Activated CD4-positive, alpha-beta memory T cell treated with anti-CD3 and anti-CD28 coated beads for 36 hours (primary cell): Measurements from ENCODE around the gene PTPN5. TPM values are rescaled to one million over a fixed set of nuclear protein-coding genes. Genes with fewer than 3 reads are reported as not detected.

Experiments used
- CTCF ChIA-PET: fragments of 350-600 bp; sonication (Branson Sonifier 250); formaldehyde crosslinking; loops from one replicate; lab custom pipeline; 2021; ENCODE audit warnings: antibody characterized with exemption, inconsistent platforms; lab: Charles Lee
- POLR2A ChIA-PET: fragments of 350-600 bp; sonication (Branson Sonifier 250); formaldehyde crosslinking; loops from one replicate; lab custom pipeline; 2021; ENCODE audit warnings: antibody characterized with exemption; lab: Charles Lee
- DNase-seq: peaks from one replicate; pipeline ENCODE4 v3.0.0-alpha.2; 2020
- H3K27ac Mint-ChIP-seq: one replicate; pipeline ENCODE4 v1.8.0; 2021; ENCODE audit warnings: mixed read lengths
- H3K27me3 Mint-ChIP-seq: one replicate; pipeline ENCODE4 v1.8.0; 2021; ENCODE audit warnings: mixed read lengths
- H3K36me3 Mint-ChIP-seq: one replicate; pipeline ENCODE4 v1.8.0; 2021; ENCODE audit warnings: mixed read lengths
- H3K4me1 Mint-ChIP-seq: one replicate; pipeline ENCODE4 v1.8.0; 2021; ENCODE audit warnings: low read depth, mixed read lengths
- H3K4me3 Mint-ChIP-seq: one replicate; pipeline ENCODE4 v1.8.0; 2021; ENCODE audit warnings: mild to moderate bottlenecking, mixed read lengths
- H3K9me3 Mint-ChIP-seq: one replicate; pipeline ENCODE4 v1.8.0; 2021; ENCODE audit warnings: mixed read lengths
- intact Hi-C: fragments of 100-400 bp; cut with micrococcal nuclease; formaldehyde crosslinking; loops from one replicate; pipeline ENCODE4 v1.15.1; 2023
- total RNA-seq, 2 experiments: library from RNA; stranded (reverse); gene quantifications; one replicate each; pipeline ENCODE4 v1.2.3, GENCODE V29; 2021

Gene PTPN5
- total RNA-seq, 2 experiments from 2014 or later = not detected

DNA sequence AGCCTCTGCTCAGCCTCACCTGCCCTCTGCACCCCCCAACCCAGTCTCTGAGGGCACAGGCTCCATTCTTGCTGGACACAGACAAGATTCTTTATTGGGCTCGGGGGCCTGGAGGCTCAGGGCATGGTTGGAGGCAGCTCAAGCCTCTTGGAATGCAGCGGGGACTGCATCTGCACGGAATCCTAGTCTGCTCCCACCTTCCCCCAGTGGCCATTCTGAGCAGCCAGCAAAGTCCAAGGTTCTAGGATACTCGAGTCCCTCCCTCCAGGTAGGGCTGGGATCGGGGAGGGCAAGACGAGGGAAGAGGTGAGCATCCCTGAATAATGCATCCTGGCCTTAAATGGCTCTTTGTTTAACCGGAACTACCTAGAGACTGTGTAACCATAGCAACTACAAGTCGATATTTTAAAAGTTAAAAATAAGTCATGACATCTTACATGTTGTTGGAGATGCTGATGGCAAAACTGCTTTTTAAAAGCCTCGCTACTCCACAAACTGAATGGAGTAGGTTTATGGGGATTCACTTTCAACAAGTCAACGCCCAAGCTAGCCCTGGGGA lies 54.9 kb downstream of the PTPN5 start:
- Mint-ChIP-seq H3K27ac (no peak overlapping the region), H3K4me3 (no peak overlapping the region), H3K9me3 (no peaks in the 10 kb centered on the region), H3K4me1 (no peaks in the 10 kb centered on the region), H3K36me3 (no peaks in the 10 kb centered on the region), H3K27me3 (no peaks in the 10 kb centered on the region)
- intact Hi-C loops = no loop called here
- DNase-seq = no peak
- POLR2A ChIA-PET = no interaction called here
- CTCF ChIA-PET = interaction anchor here (0.6 to 2.1 kb wide), 2 partner anchors 9 to 501 kb away, joined by 4 to 7 read pairs; no protein-coding TSS in a partner anchor

DNA sequence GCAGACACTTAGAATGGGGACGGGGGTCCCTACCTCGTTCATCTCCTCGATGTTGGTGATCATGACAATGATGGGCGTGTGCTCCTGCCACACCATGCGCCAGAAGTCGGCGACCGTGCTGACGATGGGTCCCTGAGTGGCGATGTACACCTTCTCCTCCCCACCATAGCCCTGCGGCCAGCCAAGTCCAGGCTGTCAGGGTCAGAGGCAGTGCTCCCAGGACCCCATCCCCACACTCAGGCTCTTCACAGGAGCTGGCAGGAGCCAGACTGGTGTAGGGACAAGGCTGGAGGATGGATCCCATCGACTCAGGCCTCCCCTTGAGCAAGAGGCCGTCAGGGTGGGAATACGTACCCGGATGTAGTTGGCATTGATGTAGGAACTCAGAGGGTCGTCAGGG lies 58.4 kb downstream of the PTPN5 start:
- intact Hi-C loops = loop anchor here (5.0 kb wide), 1 partner anchor 491 kb away; no protein-coding TSS in a partner anchor
- no peak for DNase-seq
- POLR2A ChIA-PET = no interaction called here
- H3K4me3 Mint-ChIP-seq = no peak overlapping the region
- H3K27me3 Mint-ChIP-seq = no peaks in the 10 kb centered on the region
- H3K9me3 Mint-ChIP-seq = no peaks in the 10 kb centered on the region
- no peak overlapping the region for H3K27ac Mint-ChIP-seq
- H3K36me3 Mint-ChIP-seq = no peaks in the 10 kb centered on the region
- no peaks in the 10 kb centered on the region for H3K4me1 Mint-ChIP-seq
- CTCF ChIA-PET = interaction anchor here (1.0 to 6.3 kb wide), 5 partner anchors 10 to 193 kb away, joined by 4 to 62 read pairs (median 8); no protein-coding TSS in a partner anchor

DNA sequence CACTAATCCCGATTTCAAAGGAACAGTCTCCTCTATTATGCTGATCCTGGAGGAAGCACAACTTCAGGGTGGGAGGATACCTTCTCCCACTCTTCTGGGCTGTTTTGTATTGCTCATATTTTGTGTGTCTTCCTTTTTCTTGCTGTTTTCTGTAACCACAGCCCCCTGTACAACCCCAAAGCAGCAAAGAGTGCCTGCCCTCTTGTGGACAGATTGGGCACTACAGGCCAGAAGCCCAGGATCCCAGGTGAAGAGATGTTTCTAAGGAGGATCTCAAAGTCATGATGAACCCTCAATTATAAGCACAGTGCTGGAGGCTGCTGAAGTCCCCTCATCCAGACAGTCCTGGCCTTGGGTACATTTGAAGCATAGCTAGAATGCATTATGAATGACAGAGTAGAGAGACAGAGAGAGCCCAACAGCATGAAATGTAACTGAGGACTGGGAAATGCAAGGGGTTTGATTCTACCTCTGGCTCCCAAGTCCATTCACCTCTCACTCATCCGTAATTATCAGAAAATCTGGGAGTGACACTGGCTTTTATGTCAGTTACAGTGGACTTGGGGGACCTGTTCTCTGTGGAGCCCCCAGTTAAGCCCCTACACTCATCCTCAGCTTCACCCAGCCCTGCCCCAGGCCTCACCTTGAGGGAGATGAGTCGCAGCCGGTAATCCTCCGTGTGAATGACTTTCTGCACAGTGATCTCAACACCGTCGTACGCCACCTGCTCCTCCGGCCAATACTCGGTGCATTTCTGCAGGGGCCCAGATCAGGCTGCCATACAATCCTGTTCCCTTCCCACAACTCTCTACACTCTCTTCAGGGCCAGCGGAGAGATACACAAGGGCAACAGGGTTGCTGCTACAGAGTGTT lies 59.4 kb downstream of the PTPN5 start:
- peak overlapping the region; percentile 15 for H3K27ac Mint-ChIP-seq
- no peaks in the 10 kb centered on the region for H3K9me3 Mint-ChIP-seq
- ChIA-PET CTCF (interaction anchor here (0.5 to 6.3 kb wide), 19 partner anchors 8 to 616 kb away, joined by 3 to 62 read pairs (median 4); no protein-coding TSS in a partner anchor), POLR2A (no interaction called here)
- no peak overlapping the region for H3K4me3 Mint-ChIP-seq
- peak; percentile 76 for DNase-seq
- H3K27me3 Mint-ChIP-seq = no peaks in the 10 kb centered on the region
- no peaks in the 10 kb centered on the region for H3K36me3 Mint-ChIP-seq
- intact Hi-C loops = loop anchor here (1.0 to 5.0 kb wide), 3 partner anchors 32 to 617 kb away; no protein-coding TSS in a partner anchor
- H3K4me1 Mint-ChIP-seq = peaks cover 3% of the 10 kb centered on the region

GRCh38 chr11:18731441-18731840 lies 60.2 kb downstream of the PTPN5 start:
- ChIA-PET POLR2A (no interaction called here), CTCF (interaction anchor here (0.7 to 6.3 kb wide), 26 partner anchors 9 to 616 kb away, joined by 3 to 62 read pairs (median 4); no protein-coding TSS in a partner anchor)
- Mint-ChIP-seq H3K9me3 (no peaks in the 10 kb centered on the region), H3K4me1 (peaks cover 3% of the 10 kb centered on the region), H3K27ac (peak overlapping the region; percentile 15), H3K27me3 (no peaks in the 10 kb centered on the region), H3K36me3 (no peaks in the 10 kb centered on the region), H3K4me3 (no peak overlapping the region)
- DNase-seq = no peak
- intact Hi-C loops = loop anchor here (2.0 to 5.0 kb wide), 2 partner anchors 489 to 617 kb away; no protein-coding TSS in a partner anchor

DNA sequence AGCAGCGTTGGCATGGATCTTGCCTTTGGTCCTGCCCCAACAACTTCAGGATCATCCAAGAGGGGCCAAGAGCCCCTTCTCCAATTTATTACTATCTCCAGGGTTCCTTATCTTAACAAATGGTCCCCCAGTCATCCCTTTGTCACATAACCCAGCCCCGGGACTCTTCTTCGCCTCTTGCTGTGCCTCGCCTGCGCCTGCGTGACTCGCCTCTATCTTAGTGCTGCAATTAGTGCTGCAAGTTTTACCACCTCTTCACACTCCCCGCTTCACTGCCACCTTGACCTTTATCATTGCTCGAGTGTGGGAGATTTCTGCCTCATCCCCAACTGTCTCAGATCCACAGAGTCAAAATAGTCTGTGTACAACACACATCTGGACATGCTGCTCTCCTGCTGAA lies 61.6 kb downstream of the PTPN5 start:
- DNase-seq = no peak
- POLR2A ChIA-PET = no interaction called here
- no peaks in the 10 kb centered on the region for H3K27me3 Mint-ChIP-seq
- no peaks in the 10 kb centered on the region for H3K36me3 Mint-ChIP-seq
- CTCF ChIA-PET = interaction anchor here (1.2 to 6.3 kb wide), 6 partner anchors 9 to 615 kb away, joined by 3 to 62 read pairs (median 26); no protein-coding TSS in a partner anchor
- H3K9me3 Mint-ChIP-seq = no peaks in the 10 kb centered on the region
- H3K4me1 Mint-ChIP-seq = peaks cover 3% of the 10 kb centered on the region
- H3K4me3 Mint-ChIP-seq = no peak overlapping the region
- intact Hi-C loops = loop anchor here (2.0 to 5.0 kb wide), 2 partner anchors 488 to 615 kb away; no protein-coding TSS in a partner anchor
- H3K27ac Mint-ChIP-seq = no peak overlapping the region

- DNase-seq = no peak
- Mint-ChIP-seq H3K27ac (no peak overlapping the region), H3K36me3 (no peaks in the 10 kb centered on the region), H3K4me3 (no peak overlapping the region), H3K4me1 (peaks cover 3% of the 10 kb centered on the region), H3K27me3 (no peaks in the 10 kb centered on the region), H3K9me3 (no peaks in the 10 kb centered on the region)
- intact Hi-C loops = no loop called here
- CTCF ChIA-PET = interaction anchor here (1.3 to 6.3 kb wide), 4 partner anchors 11 to 614 kb away, joined by 4 to 62 read pairs (median 26); no protein-coding TSS in a partner anchor
- POLR2A ChIA-PET = no interaction called here
These were observed 62.2 kb downstream of the PTPN5 start for GRCh38 chr11:18729426-18729825.

DNA sequence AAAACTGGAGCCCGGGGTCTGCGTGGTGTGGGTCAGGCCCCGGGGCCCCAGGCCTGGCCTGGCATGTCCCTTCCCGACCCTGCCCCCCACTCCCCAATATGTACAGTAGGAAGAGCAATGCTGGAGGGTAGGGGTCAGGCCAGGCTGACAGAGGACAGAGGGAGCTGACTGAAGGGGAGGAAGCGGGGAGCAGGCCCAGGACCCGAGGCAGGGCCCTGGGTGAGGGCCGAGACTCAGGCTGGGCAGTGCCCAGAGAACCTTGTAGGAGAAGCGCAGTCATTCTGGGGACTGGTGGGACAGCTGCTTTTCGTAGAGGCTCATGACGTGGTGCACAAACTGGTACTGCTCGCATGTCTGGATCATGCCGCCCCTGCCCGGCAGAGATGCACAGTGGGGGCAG lies 62.9 kb downstream of the PTPN5 start:
- ChIA-PET CTCF (interaction anchor here (0.6 to 6.3 kb wide), 13 partner anchors 12 to 614 kb away, joined by 3 to 62 read pairs (median 6); no protein-coding TSS in a partner anchor), POLR2A (no interaction called here)
- intact Hi-C loops = no loop called here
- Mint-ChIP-seq H3K4me3 (no peak overlapping the region), H3K4me1 (peaks cover 3% of the 10 kb centered on the region), H3K9me3 (no peaks in the 10 kb centered on the region), H3K27ac (no peak overlapping the region), H3K36me3 (no peaks in the 10 kb centered on the region), H3K27me3 (no peaks in the 10 kb centered on the region)
- DNase-seq = no peak

GRCh38 chr11:18727479-18728236 lies 63.9 kb downstream of the PTPN5 start:
- ChIA-PET CTCF (interaction anchor here (0.6 to 6.3 kb wide), 22 partner anchors 10 to 612 kb away, joined by 3 to 62 read pairs (median 4); no protein-coding TSS in a partner anchor), POLR2A (no interaction called here)
- no peak overlapping the region for H3K4me3 Mint-ChIP-seq
- H3K36me3 Mint-ChIP-seq = no peaks in the 10 kb centered on the region
- peaks cover 3% of the 10 kb centered on the region for H3K4me1 Mint-ChIP-seq
- intact Hi-C loops = no loop called here
- H3K9me3 Mint-ChIP-seq = no peaks in the 10 kb centered on the region
- no peak overlapping the region for H3K27ac Mint-ChIP-seq
- H3K27me3 Mint-ChIP-seq = no peaks in the 10 kb centered on the region
- DNase-seq = peak; percentile 58

DNA sequence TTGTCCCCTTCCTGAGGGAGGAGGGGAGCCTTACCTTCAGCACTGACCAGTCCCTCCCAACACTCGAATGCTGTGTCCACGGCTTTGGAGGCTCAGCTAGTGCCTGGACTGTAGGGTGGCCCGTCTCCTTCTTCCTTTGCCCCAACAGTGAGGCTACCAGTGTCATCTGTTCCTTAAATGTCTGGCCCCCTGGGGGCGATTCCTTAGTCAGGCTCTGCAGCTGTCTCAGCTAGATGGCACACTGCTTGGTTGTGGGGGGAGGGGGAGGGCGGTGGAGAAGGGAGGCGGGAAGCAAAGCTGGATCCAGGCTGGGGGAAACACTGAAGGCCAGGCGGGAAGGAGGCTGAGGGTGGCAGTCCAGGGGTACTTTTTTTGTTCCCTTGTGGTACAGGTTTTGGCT lies 65.6 kb downstream of the PTPN5 start, which contains the start of gene IGSF22:
Gene IGSF22, minus strand, starts transcription at position 149 of the 400 bp plus-strand sequence. CDS start 1,952 bp downstream, outside the sequence.
- no peaks in the 10 kb centered on the region for H3K36me3 Mint-ChIP-seq
- H3K27ac Mint-ChIP-seq = no peak within 1 kb of the TSS
- H3K9me3 Mint-ChIP-seq = no peaks in the 10 kb centered on the region
- H3K27me3 Mint-ChIP-seq = no peaks in the 10 kb centered on the region
- ChIA-PET CTCF (interaction anchor here (1.0 to 1.4 kb wide), 3 partner anchors 42 to 610 kb away, joined by 3 to 5 read pairs (median 3); no protein-coding TSS in a partner anchor), POLR2A (no interaction called here)
- intact Hi-C loops = no loop called here
- peaks cover 6% of the 10 kb centered on the region for H3K4me1 Mint-ChIP-seq
- H3K4me3 Mint-ChIP-seq = no peak within 1 kb of the TSS
- DNase-seq = no peak

GRCh38 chr11:18723991-18724390 lies 67.6 kb downstream of the PTPN5 start:
- intact Hi-C loops = loop anchor here (5.0 kb wide), 3 partner anchors 52 to 197 kb away; partner anchors contain the start of gene TSG101
- Mint-ChIP-seq H3K9me3 (no peaks in the 10 kb centered on the region), H3K27ac (no peak overlapping the region), H3K4me3 (no peak overlapping the region), H3K36me3 (no peaks in the 10 kb centered on the region), H3K4me1 (peaks cover 8% of the 10 kb centered on the region), H3K27me3 (no peaks in the 10 kb centered on the region)
- no peak for DNase-seq
- POLR2A ChIA-PET = no interaction called here
- CTCF ChIA-PET = interaction anchor here (1.1 to 3.6 kb wide), 8 partner anchors 9 to 480 kb away, joined by 3 to 25 read pairs (median 4); no protein-coding TSS in a partner anchor

DNA sequence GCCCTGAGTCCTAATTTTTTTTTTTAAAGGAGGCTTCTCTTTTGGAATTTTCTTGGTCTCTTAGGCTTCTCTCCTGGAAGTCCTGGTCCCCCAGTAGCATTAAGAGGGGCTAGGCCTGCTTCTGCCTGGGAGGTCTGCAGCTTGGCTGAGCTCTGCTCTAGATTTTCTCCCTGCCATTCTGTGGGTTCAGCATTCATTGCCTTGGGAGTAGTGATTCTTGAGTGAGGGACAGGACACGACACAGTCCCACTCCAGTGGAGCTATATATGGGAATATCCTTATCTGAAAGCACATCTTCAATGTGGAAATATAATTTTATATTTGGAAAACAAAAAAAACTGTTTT lies 69.3 kb downstream of the PTPN5 start:
- Mint-ChIP-seq H3K4me1 (peaks cover 6% of the 10 kb centered on the region), H3K27ac (no peak overlapping the region), H3K27me3 (no peaks in the 10 kb centered on the region)

More for the DNA sequence above, 69.3 kb downstream of the PTPN5 start:
- no peaks in the 10 kb centered on the region for H3K9me3 Mint-ChIP-seq
- POLR2A ChIA-PET = interaction anchor here (0.6 to 1.3 kb wide), 5 partner anchors 89 to 195 kb away, joined by 3 to 5 read pairs (median 3); partner anchors contain the start of gene TSG101
- H3K36me3 Mint-ChIP-seq = no peaks in the 10 kb centered on the region
- DNase-seq = no peak
- H3K4me3 Mint-ChIP-seq = no peak overlapping the region
- CTCF ChIA-PET = interaction anchor here (0.6 to 4.7 kb wide), 59 partner anchors 8 to 1410 kb away, joined by 3 to 42 read pairs (median 5); partner anchors contain the start of genes SPTY2D1, TMEM86A, TSG101 and UEVLD
- intact Hi-C loops = loop anchor here (1.0 to 5.0 kb wide), 4 partner anchors 42 to 195 kb away; partner anchors contain the start of gene TSG101
